ENCODE measurements around the gene IPCEF1. TPM values are rescaled to one million over a fixed set of nuclear protein-coding genes. Genes with fewer than 3 reads are reported as not detected.

IPCEF1 gene
- total and polyA plus RNA-seq, 4 donors, result 0.46 to 2.8 (median 1.3) TPM

GRCh38 chr6:154289818-154290508 lies 66.6 kb downstream of the IPCEF1 start:
- Histone ChIP-seq H3K9ac (ENCODE audit: low read depth in 1 of 2, low read length in 2 of 2) (no peak overlapping the region), H3K4me3 (ENCODE audit: low read depth in 1 of 3, low read length in 3 of 3) (no peak overlapping the region), H3K4me1 (ENCODE audit: control insufficient read depth in 4 of 4, insufficient read depth in 4 of 4, low read length in 3 of 4) (no peaks in the 10 kb centered on the region), H3K9me3 (ENCODE audit: control insufficient read depth in 4 of 4, low read length in 3 of 4) (no peaks in the 10 kb centered on the region), H3K27ac (ENCODE audit: low read depth in 1 of 2, low read length in 2 of 2) (no peak overlapping the region), H3K36me3 (ENCODE audit: control insufficient read depth in 4 of 4, insufficient read depth in 3 of 4, low read depth in 1 of 4, low read length in 3 of 4) (no peaks in the 10 kb centered on the region), H3K27me3 (ENCODE audit: control insufficient read depth in 4 of 4, insufficient read depth in 4 of 4, low read length in 3 of 4) (no peaks in the 10 kb centered on the region)
- DNase-seq (ENCODE audit: low spot score), result no peak
- WGBS, result 89% methylated on average over 6 of the region's 6 CpGs
- TF ChIP-seq GABPA (IDR thresholded peaks at IDR 0.05 in 1 of 2, conservative IDR thresholded peaks at IDR 0.05 in 1 of 2), result no peak

GRCh38 chr6:154285826-154286225 lies 70.8 kb downstream of the IPCEF1 start:
- Histone ChIP-seq H3K4me3 (ENCODE audit: low read depth in 1 of 3, low read length in 3 of 3) (no peak overlapping the region), H3K9me3 (ENCODE audit: control insufficient read depth in 4 of 4, low read length in 3 of 4) (peaks cover 0 to 3% (median 0%) of the 10 kb centered on the region in 4 donors), H3K9ac (ENCODE audit: low read depth in 1 of 2, low read length in 2 of 2) (no peak overlapping the region), H3K4me1 (ENCODE audit: control insufficient read depth in 4 of 4, insufficient read depth in 4 of 4, low read length in 3 of 4) (no peaks in the 10 kb centered on the region), H3K27me3 (ENCODE audit: control insufficient read depth in 4 of 4, insufficient read depth in 4 of 4, low read length in 3 of 4) (no peaks in the 10 kb centered on the region), H3K27ac (ENCODE audit: low read depth in 1 of 2, low read length in 2 of 2) (no peak overlapping the region), H3K36me3 (ENCODE audit: control insufficient read depth in 4 of 4, insufficient read depth in 3 of 4, low read depth in 1 of 4, low read length in 3 of 4) (no peaks in the 10 kb centered on the region)
- DNase-seq (ENCODE audit: low spot score), result no peak
- 83% methylated on average over 1 of the region's 1 CpG for WGBS
- TF ChIP-seq CTCF (IDR thresholded peaks at IDR 0.05; ENCODE audit: low read depth, low read length, missing input control), result no peak
- no peak for TF ChIP-seq EGR1 (IDR thresholded peaks at IDR 0.05; ENCODE audit: low read depth in 2 of 2)
- TF ChIP-seq HNF4G (IDR thresholded peaks at IDR 0.05), result no peak
- no peak for TF ChIP-seq FOXA1 (IDR thresholded peaks at IDR 0.05)
- no peak for TF ChIP-seq RXRA (IDR thresholded peaks at IDR 0.05)
- no peak for TF ChIP-seq RAD21 (IDR thresholded peaks at IDR 0.05)
- TF ChIP-seq GABPA (IDR thresholded peaks at IDR 0.05 in 1 of 2, conservative IDR thresholded peaks at IDR 0.05 in 1 of 2), result no peak
- no peak for TF ChIP-seq YY1 (IDR thresholded peaks at IDR 0.05)
- no peak for TF ChIP-seq HNF4A (conservative IDR thresholded peaks at IDR 0.05)

GRCh38 chr6:154284313-154284853 lies 72.2 kb downstream of the IPCEF1 start:
- 97% methylated on average over 7 of the region's 7 CpGs for WGBS
- Histone ChIP-seq H3K4me3 (ENCODE audit: low read depth in 1 of 3, low read length in 3 of 3) (no peak overlapping the region), H3K4me1 (ENCODE audit: control insufficient read depth in 4 of 4, insufficient read depth in 4 of 4, low read length in 3 of 4) (no peaks in the 10 kb centered on the region), H3K9me3 (ENCODE audit: control insufficient read depth in 4 of 4, low read length in 3 of 4) (peaks cover 0 to 3% (median 0%) of the 10 kb centered on the region in 4 donors), H3K36me3 (ENCODE audit: control insufficient read depth in 4 of 4, insufficient read depth in 3 of 4, low read depth in 1 of 4, low read length in 3 of 4) (no peaks in the 10 kb centered on the region), H3K27me3 (ENCODE audit: control insufficient read depth in 4 of 4, insufficient read depth in 4 of 4, low read length in 3 of 4) (no peaks in the 10 kb centered on the region), H3K9ac (ENCODE audit: low read depth in 1 of 2, low read length in 2 of 2) (no peak overlapping the region), H3K27ac (ENCODE audit: low read depth in 1 of 2, low read length in 2 of 2) (no peak overlapping the region)
- DNase-seq (ENCODE audit: low spot score), result no peak
- TF ChIP-seq CTCF (IDR thresholded peaks at IDR 0.05; ENCODE audit: low read depth, low read length, missing input control), result no peak
- TF ChIP-seq YY1 (IDR thresholded peaks at IDR 0.05), result no peak
- TF ChIP-seq FOXA2 (IDR thresholded peaks at IDR 0.05), result no peak
- no peak for TF ChIP-seq SP1 (IDR thresholded peaks at IDR 0.05)
- no peak for TF ChIP-seq NR2F2 (IDR thresholded peaks at IDR 0.05)
- TF ChIP-seq RXRA (IDR thresholded peaks at IDR 0.05), result no peak
- TF ChIP-seq EGR1 (IDR thresholded peaks at IDR 0.05; ENCODE audit: low read depth in 2 of 2), result no peak
- TF ChIP-seq JUND (IDR thresholded peaks at IDR 0.05), result no peak
- no peak for TF ChIP-seq FOXA1 (IDR thresholded peaks at IDR 0.05)
- TF ChIP-seq HNF4A (conservative IDR thresholded peaks at IDR 0.05), result no peak
- no peak for TF ChIP-seq MAX (IDR thresholded peaks at IDR 0.05)
- TF ChIP-seq REST (IDR thresholded peaks at IDR 0.05), result no peak
- no peak for TF ChIP-seq GABPA (IDR thresholded peaks at IDR 0.05 in 1 of 2, conservative IDR thresholded peaks at IDR 0.05 in 1 of 2)
- no peak for TF ChIP-seq ZBTB33 (IDR thresholded peaks at IDR 0.05)
- TF ChIP-seq HNF4G (IDR thresholded peaks at IDR 0.05), result no peak

All from liver (tissue), 9 donors.